ENCODE results near the gene SPATA31C1.

DNA sequence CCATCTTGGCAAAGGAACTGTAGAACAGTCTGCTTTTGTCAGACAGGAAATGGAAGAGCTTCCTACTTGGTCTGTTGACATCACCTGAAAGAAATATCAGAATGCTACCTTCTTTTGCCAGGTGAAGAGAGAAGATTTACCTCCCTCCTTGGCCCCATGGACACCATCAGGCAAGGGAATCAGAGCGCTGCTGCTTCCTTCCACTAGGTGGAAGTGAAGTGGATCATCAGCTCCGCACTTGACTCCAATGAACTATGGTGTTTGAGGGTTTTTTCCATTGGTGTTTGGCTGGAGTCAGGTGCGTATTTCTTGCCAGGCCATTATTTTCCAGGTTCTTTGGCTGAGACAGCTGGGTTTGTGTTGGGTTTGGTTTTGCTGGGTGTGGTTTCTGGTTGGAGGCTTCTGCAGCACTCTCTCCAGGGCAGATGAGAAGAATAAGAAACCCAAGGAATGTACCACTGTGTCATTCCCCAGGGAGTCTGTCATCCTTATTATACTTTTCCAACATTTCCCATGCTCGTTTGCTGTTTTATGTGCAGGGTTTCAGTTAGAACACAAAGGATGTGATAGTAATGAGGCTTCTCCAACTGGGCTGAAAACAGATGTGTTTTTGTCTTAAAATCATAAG lies 22.6 kb upstream of the SPATA31C1 start:
- no peak for TF ChIP-seq EZH2 (IDR thresholded peaks at IDR 0.05; ENCODE audit: low read length, missing control alignments)
- TF ChIP-seq, protein P1, sequence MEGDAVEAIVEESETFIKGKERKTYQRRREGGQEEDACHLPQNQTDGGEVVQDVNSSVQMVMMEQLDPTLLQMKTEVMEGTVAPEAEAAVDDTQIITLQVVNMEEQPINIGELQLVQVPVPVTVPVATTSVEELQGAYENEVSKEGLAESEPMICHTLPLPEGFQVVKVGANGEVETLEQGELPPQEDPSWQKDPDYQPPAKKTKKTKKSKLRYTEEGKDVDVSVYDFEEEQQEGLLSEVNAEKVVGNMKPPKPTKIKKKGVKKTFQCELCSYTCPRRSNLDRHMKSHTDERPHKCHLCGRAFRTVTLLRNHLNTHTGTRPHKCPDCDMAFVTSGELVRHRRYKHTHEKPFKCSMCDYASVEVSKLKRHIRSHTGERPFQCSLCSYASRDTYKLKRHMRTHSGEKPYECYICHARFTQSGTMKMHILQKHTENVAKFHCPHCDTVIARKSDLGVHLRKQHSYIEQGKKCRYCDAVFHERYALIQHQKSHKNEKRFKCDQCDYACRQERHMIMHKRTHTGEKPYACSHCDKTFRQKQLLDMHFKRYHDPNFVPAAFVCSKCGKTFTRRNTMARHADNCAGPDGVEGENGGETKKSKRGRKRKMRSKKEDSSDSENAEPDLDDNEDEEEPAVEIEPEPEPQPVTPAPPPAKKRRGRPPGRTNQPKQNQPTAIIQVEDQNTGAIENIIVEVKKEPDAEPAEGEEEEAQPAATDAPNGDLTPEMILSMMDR (conservative IDR thresholded peaks at IDR 0.05 in 1 of 2, IDR thresholded peaks at IDR 0.05 in 1 of 2; ENCODE audit: low read depth in 1 of 2, low read length in 2 of 2) = no peak

Measured in fibroblast of lung (primary cell).